NT2/D1 (cell line): ENCODE data around the gene METAP1D.

ENCODE experiments used
- YY1 ChIP-seq: IDR thresholded peaks from 2 replicates; pipeline ENCODE4 v1.6.1; 2011; ENCODE audit not compliant: insufficient read length, insufficient read depth
- ZNF274 ChIP-seq: IDR thresholded peaks from 2 replicates; pipeline ENCODE4 v1.6.1; 2011; ENCODE audit warnings: mild to moderate bottlenecking, low read depth, low read length

GRCh38 chr2:172089005-172089504 is 89.3 kb downstream of the METAP1D start:
- no peak for TF ChIP-seq YY1
- TF ChIP-seq ZNF274, result no peak
